Measurements from ENCODE around the gene CLN6.
"Not testable (repeated sequence)": the region's sequence is repeated elsewhere in the genome, so short reads cannot be mapped to it uniquely, and the experiment has no call there.

CLN6 gene

DNA sequence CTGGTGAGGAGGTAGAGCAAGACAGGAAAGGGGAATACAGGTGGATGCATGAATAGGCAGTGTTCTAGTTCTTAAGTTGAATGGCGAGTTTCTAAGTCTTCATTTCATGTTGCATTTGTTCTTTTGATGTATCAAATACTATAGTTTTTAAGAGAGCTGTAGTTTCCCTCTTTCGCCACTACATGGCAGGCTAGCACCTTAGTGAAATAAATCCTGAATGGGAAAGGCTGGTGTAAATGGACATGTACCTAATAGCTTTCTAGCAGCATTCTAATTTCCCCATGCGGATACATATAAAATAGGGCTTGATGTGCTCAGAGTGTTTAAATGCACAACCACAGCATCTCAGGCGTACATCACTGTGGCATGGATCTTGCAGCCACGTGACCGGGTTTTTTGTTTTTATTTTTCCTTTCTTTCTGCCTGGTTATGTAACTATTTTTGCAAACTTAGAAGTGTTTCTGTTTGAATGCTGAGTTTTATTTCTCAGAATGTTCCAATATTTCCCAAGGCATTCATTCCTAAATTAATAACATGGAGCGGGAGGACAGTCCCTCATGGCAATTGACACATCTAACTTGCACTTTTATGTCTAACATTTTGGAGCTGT, 23.5 kb upstream of the CLN6 start:
- peak; percentile 89 for DNase-seq

DNA sequence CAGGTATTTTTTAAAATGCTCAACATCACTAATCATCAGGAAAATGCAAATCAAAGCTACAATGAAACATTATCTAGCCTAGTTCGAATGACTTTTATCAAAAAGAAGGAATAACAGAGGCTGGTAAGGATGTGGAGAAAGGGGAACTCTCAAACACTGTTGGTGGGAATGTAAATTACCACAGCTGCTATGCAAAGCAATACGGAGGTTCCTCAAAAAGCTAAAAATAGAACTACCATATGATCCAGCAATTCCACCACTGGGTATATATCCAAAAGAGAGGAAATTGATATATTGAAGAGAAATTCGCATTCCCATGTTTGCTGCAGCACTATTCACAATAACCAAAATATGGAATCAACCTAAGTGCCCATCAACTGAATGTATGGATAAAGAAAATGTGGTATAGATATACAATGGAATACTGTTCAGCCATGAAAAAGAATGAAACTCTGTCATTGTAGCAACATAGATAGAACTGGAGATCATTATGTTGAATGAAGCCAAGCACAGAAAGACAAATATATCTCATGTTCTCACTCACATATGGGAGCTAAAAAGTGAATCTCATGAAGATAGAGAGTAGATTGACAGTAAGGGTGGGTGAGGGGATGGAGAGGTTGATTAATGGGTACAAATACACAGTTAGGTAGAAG, 19.7 kb upstream of the CLN6 start:
- DNase-seq = peak; percentile 66

DNA sequence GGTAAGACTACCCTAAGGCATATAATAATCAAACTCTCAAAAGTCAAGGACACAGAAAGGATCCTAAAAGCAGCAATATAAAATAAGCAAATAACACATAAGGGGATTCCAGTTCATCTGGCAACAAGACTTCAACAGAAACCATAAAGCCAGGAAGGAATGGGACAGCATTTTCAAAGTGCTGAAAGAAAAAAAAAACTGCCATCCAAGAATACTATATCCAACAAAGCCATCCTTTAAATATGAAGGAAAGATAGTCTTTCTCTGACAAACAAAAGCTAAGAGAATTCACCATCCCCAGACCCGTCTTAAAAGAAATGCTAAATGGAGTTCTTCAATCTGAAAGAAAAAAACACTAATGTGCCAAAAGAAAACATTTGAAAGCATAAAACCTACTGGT, 14.7 kb upstream of the CLN6 start:
- no peak for DNase-seq

DNA sequence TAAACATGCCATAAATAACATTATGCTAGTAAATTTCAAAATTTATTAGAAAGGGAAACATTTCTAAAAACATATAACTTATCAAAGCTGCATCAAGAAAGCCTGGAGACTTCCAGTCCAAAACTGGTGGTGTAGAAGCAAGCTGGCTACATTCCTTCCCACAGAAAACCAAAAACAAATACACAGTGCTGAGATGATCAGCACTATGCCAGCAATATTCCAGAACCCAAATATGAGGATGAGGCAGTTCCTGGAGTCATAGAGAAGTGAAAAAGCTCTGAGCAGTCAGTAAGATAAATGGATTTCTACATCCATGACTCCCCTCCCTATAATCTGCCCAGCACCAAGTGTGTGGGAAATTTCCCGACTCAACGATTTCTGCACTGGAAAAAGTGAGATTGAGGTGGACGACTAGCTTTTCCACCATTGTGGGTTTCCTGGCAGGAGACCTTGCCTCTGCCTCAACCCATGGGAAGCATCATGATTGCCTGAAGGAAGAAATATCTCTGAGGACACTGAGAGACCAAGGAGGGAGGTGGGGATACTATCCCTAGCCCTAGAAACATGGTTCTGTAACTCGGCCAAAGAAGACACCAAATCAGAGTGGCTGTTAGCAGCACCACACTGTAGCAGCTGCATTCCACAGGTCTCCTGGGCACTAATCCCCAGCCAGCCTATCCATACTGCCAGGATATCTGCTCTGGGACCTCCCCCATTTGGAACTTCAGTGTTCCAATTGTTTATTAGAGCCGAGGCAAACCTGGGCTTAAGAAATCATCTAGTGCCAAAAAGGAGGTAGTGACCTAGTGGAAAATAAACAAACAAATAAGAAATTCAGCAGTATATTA, 11.8 kb upstream of the CLN6 start:
- no peak for DNase-seq

DNA sequence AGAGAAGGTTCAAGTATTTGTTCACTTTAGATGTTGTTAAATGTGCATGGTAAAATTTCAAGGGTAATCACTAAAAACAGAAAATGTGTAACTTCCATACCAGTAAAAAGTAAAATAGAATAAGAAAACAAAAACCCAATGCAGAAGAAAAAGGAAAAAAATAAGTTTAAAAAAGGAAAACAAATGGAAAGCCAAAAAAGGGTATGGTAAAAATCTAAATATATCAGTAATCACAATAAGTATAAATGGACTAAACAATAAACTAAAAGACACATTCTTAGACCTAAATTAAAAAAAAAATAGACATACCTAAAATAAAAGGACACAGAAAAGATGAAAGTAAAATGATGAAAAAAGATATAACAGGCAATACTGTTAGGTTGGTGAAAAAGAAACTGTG, 9.5 kb upstream of the CLN6 start:
- DNase-seq = no peak

DNA sequence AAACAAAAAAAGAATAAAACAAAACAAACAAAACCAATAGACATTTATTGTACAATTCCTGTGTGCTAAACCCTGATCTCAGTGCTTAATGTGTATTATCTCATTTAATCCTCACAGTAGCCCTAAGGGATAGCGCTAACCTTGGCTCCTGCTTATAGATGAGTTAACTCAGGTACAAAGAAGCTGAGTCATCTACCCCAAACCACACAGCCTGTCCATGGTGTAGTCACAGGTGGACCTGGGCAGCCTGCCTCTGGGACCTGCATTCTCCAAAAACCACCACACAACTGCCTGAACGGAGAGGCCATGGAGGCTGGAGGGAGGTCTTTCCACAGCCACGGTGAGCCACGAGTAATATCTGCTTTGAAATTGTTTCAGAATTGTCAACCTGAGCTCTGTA, 5.5 kb upstream of the CLN6 start:
- no peak for DNase-seq

DNA sequence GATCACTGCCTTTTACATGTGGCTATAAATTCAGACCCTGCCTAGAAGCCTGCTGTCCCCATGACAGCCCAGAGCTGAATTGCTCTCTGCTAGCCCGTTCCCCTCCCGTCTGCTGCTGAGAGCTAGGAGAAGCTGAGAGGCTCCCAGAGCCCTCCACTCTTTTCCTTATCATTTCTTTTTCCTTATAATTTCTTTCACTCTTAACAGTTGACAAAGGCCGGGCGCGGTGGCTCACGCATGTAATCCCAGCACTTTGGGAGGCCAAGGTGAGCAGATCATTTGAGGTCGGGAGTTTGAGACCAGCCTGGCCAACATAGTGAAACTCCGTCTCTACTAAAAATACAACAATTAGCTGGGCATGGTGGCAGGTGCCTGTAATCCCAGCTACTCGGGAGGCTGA, 5.0 kb upstream of the CLN6 start:
- not testable (repeated sequence) for DNase-seq

DNA sequence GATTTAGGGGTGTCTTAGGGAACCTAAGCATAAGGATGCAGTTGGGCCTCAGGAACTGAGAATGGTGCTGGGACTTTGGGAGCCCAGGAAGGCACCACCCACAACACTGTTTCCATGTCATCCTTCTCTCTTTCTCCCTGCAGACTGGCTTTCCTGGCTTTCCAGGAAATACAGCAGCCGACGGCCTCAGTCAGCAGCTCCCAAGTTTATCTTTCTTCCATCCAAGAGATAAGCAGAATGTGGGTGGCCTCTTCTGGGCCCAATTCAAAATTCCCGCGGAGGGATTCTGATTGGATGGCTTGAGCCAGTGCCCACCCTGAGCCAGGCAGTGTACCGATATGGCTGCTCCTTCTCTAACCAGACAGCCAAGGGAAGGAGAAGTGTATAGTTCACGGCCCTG, 4.5 kb upstream of the CLN6 start:
- DNase-seq = no peak

DNA sequence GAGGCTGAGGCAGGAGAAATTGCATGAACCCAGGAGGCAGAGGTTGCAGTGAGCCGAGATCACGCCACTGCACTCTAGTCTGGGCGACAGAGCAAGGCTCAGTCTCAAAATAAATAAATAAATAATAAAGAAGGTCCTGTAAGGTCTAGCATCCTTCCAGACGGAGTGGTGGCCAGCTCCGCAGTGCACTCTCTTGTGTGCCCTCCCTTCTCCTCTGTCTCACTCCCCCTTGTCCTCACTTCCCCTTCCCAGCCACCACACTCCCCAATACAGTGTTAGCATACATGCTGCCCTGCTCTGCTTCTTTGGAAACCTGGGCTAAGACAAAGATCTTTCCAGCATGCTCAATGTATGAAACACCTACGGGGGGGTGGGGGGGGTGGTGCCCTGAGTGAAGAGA, 3.4 kb upstream of the CLN6 start:
- DNase-seq = no peak

DNA sequence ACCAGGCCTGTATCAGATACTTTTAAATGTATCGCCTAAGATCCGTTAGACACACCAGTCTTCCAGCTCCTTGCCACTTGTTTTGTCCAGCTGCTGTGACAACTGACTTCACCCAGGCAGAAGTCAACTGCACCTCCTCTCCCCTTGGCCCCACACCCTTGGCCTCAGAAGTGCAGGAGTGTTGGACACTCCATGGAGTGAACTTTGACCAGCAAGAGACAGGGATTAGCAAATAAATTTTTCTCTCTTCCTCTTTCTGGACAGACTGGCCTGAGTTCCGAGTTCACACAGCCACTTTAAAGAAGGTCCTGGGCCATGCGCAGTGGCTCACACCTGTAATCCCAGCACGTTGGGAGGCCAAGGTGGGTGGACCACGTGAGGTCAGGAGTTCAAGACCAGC, 2.9 kb upstream of the CLN6 start:
- DNase-seq = no peak

DNA sequence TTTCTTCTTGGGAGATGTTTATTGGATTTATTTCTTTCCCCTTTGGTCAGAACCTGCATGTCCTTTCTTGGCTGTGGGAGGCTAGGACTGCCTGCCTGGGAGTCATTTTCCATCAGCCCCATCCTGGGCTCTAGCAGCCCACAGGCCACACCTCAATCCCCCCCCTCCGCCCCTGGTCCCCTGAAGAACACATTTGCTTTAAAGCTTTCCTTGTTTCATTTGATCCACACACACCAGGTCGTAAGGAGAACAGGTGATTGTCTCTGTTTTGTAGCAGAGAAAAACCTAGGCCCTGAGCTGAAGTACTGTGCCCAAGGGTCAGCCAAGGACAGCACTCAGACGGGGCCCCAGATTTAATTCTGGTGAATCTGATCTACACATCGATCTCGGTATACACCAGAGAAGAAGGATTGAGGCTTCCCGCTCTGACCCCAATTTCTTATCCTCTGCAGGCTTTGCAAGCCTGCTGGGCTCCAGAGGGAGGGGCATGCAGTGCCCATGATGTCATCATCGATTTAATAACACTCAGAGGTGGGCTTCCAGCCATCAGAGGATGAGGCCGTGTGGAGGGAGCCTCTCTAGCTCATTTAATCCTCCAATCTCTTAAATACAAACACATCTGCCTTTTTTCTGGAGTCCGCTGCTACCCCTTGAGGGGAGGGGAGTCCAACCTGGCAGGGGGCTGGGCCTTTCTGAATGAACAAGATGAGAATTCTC, 1.7 kb upstream of the CLN6 start:
- DNase-seq = no peak

- DNase-seq = no peak
Measured at GRCh38 chr15:68230157-68231100, 901 bp upstream of the CLN6 start.

DNA sequence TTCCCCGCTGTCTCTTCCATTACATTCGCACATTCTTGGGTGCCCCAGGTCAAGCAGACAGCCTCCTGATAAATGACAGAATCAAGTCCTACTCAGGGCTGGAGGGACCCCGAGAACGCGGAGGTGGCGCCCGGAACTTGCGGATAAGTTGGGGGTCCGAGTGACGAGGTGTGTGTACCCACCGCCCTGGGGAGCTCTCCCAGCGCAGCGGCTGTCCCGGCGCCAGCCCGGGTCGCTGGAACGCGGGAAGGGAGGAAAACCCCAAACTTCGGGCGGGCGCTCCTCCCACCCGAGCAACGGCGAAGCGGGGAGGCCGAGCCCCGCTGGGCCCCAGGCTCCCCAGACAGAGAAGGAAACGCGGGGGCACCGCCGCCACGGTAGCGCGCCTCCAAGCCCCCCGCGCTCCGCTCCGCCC, 550 bp downstream of the CLN6 start:
- DNase-seq = no peak

DNA sequence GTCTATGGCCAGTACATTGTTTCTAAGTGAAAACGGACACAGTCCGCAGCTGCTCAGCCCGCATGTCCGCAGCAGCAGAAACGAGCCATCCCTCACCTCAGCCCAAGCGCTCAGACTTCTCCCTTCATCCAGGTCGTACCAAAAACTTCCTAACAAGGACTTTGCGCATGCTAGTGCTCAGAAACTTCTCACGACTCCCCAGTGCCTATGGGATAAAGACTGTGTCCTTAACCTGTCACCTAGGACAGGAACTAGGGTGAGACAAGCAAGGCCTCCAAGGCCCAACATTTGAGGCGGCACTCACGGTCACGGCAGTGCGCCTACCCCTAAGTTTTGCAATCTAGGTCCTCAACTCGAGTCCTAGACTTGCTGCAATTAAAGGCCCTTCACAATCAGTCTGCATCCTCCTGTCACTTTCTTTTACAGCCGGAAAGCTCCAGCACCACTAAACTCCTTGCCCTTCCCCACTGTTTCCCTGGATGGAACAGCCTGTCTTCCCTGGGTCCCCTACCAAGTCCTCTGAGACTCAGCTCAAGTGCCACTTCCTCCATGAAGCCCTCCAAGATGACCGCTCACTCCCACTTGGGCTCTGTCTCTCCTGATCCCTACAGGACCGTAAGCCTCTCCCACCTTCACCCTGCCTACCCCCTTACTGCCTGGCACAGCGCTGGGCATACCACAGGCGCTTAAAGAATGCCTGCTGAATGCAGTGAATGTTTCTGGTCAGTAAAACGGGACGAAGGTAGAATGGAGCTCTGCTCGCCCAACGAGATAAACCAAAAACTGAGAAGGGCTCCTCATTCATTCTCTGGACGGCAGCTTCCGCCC, 1.2 kb downstream of the CLN6 start:
- no peak for DNase-seq

- DNase-seq = no peak
Measured at GRCh38 chr15:68227643-68228142, 1.8 kb downstream of the CLN6 start.

DNA sequence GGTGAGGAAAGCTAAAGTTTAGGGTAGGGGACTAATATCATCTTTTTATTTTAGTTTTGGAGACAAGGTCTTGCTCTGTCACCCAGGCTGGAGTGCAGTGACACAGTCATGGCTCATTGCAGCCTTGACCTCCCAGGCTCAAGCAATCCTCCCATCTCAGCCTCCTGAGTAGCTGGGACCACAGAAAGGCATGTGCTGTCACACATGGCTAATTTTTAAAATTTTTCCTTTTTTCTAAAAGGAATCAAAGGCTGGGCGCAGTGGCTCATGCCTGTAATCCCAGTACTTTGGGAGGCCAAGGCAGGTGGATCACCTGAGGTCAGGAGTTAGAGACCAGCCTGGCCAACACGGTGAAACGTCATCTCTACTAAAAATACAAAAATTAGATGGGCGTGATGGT, 4.1 kb downstream of the CLN6 start:
- DNase-seq = not testable (repeated sequence)

GRCh38 chr15:68224546-68225250, 4.8 kb downstream of the CLN6 start:
- no peak for DNase-seq

DNA sequence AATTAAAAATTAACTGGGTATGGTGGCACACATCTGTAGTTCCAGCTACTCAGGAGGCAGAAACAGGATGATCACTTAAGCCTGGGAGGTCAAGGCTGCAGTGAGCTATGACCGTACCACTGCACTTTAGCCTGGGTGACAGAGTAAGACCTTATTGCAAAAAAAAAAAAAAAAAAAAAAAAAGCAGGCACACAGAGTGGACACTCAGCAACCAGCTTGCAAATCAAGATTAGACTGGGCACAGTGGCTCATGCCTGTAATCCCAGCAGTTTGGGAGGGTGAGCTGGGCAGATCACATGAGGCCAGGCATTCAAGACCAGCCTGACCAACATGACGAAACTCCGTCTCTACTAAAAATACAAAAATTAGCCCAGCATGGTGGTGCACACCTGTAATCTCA, 5.4 kb downstream of the CLN6 start:
- no peak for DNase-seq

GRCh38 chr15:68223171-68223570, 6.4 kb downstream of the CLN6 start:
- DNase-seq = no peak

DNA sequence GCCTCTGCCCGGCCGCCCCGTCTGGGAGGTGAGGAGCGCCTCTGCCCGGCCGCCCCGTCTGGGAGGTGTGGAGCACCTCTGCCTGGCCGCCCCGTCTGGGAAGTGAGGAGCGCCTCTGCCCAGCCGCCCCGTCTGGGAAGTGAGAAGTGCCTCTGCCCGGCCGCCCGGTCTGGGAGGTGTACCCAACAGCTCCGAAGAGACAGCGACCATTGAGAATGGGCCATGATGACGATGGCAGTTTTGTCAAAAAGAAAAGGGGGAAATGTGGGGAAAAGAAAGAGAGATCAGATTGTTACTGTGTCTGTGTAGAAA, 7.1 kb downstream of the CLN6 start:
- DNase-seq = not testable (repeated sequence)

Measured in NCI-H526 treated with DMSO at 0.1 percent for 48 hours (cell line).